Activated CD4-positive, alpha-beta T cell treated with anti-CD3 and anti-CD28 coated beads, Interleukin-2, Interleukin-4, amounts not matched to agents 100 ng/mL and 50 ng/mL, durations not matched to agents 16 hours and 8 hours (primary cell): ENCODE results near the gene NUDT22.

ENCODE experiments used
- DNase-seq: peaks from one replicate; pipeline ENCODE4 v3.0.0-alpha.2; 2020; ENCODE audit warnings: low spot score

Gene NUDT22

DNA sequence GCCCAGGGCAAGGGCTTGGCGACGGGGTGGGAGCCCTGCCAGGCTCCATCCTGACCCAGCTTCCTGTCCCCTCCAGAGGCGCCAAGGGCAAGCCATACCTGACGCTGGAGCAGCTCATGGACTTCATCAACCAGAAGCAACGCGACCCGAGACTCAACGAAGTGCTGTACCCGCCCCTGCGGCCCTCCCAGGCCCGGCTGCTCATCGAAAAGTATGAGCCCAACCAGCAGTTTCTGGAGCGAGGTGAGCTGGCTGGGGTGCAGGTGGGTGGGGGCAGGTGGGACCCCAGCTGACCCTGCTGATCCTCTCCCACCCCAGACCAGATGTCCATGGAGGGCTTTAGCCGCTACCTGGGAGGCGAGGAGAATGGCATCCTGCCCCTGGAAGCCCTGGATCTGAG lies 30.2 kb downstream of the NUDT22 start:
- DNase-seq, result no peak

- no peak for DNase-seq
Measured at GRCh38 chr11:64258356-64258755, 32.3 kb downstream of the NUDT22 start.

DNA sequence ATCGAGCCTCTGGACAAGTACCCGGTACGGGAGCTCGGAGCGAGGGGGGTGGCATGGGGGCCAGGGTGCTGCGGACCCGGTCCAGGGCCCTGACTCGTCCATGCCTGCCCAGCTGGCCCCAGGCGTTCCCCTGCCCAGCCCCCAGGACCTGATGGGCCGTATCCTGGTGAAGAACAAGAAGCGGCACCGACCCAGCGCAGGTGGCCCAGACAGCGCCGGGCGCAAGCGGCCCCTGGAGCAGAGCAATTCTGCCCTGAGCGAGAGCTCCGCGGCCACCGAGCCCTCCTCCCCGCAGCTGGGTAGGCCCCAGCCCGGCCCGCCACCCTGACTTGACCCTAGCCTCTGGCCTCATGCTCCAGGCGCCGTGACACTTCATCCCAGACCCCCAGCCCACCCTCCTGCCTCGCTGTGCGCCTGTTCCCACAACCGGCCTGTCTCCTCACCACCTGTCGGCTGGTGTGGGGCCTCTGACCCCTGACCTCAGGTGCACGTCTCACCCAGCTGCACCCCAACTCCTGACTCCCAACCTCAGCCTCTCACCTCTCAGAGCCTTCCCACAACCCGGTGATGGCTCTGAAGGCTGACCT lies 33.0 kb downstream of the NUDT22 start:
- no peak for DNase-seq

GRCh38 chr11:64259533-64260067 lies 33.5 kb downstream of the NUDT22 start:
- DNase-seq, result no peak

DNA sequence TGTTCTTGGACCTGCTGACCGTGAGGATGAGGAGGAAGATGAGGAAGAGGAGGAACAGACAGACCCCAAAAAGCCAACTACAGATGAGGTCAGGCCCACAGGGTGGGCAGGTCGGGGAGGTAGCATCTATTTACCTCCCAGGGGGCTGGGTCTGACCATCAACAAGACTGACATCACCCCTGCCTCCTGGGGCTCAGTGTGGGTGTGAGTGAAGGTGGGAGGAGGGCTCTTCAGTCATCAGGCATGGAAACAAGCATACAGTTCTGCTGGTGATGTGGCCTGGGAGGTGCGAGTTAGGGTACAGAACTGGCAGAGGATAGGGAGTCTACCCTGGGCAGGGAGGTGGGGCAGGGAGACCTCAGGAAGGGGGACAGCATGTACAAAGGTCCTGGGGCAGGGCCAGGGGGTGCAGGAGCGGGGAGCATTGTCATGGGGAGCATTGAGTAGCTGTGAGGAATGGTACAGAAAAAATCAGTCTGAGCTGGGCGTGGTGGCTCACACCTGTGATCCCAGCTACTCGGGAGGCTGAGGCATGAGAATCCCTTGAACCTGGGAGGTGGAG lies 34.2 kb downstream of the NUDT22 start:
- no peak for DNase-seq

DNA sequence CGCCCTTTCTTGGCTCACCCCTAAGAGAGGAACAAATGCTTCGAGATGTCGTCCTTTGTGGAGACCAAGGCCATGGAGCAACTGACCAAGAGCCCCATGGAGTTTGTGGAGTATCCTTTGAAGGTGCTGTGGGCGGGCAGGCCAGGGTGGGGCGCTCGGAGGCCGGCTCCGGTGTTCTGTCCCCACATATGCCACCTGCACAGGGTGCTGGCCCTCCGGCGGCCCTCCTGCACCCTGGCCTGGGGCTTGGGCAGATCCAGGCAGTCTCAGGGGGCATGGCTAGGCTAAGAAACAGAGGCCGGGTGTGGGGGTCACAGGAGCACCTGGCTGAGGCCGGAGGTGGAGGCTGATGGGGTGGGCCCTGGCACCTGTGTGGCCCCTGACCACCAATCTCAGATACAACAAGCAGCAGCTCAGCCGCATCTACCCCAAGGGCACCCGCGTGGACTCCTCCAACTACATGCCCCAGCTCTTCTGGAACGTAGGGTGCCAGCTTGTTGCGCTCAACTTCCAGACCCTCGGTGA lies 35.5 kb downstream of the NUDT22 start:
- no peak for DNase-seq

GRCh38 chr11:64262271-64263002 lies 36.4 kb downstream of the NUDT22 start:
- DNase-seq, result no peak

GRCh38 chr11:64263021-64263946 lies 37.2 kb downstream of the NUDT22 start:
- no peak for DNase-seq

- no peak for DNase-seq
Measured at GRCh38 chr11:64263947-64264317, 37.9 kb downstream of the NUDT22 start.

DNA sequence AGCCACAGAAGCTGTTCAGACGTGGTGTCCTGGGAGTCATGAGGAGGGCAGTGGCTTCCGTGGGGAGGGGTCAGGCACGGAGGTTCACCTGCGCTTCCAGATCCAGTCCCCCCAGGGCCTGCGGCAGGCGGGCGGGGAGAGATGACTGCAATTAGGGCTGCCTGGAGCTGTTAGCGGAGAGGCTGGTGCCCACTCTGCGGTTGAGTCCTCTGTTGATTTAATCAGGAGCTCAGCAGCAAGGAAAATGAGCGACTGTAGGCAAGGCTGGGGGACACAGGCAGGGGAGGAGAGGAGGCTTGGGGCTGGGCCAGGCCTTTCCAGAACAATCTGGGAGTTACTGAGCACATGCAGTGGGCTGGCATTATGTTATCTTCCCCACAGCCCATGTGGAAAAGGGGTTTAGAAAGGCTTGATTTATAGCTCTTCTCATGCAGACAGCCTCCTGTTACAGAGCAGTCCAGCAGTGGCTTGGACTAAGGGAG lies 38.3 kb downstream of the NUDT22 start:
- no peak for DNase-seq

DNA sequence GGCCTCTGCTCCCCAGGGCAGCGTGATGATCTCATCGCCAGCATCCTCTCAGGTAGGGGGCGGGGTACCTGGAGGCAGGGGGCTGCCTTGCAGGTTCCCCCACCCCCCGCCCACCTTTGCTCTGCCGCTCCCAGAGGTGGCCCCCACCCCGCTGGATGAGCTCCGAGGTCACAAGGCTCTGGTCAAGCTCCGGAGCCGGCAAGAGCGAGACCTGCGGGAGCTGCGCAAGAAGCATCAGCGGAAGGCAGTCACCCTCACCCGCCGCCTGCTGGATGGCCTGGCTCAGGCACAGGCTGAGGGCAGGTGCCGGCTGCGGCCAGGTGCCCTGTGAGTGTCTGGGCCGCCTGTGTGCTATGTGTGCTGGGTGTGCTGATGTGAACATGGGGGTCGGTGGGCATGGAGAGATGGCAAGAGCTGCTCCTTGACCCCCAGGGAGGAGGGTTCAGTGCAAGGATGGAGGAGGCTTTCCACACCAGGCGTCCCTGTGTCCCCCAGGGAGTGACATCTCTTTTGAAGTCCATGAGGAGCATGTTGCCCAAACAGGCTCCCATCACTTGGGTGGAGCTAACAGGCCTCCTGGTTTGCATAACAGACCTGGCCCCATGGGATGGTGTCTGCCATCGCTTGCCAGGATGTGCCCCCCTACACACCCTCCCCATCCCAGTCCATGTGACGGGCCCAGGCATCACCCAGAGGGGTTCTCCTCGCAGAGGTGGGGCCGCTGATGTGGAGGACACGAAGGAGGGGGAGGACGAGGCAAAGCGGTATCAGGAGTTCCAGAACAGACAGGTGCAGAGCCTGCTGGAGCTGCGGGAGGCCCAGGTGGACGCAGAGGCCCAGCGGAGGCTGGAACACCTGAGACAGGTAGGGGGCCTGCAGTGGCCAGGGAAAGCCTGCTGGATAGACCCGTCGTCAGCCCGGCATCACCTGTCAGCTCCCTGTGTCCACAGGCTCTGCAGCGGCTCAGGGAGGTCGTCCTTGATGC lies 39.4 kb downstream of the NUDT22 start:
- no peak for DNase-seq

DNA sequence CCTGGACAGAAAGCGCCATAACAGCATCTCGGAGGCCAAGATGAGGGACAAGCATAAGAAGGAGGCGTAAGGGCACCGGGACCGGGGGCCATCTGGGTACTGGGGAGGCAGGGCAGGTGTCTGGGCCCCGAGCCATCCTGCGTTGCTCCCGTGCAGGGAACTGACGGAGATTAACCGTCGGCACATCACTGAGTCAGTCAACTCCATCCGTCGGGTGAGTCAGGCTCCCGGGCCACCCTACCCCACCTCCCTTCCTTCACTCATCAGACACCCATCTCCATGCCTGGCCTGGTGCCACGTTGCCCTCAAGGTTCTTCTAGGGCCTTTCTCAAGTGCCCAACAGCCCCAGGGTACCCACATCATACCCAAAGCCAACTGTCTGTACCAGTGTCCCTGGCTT lies 40.3 kb downstream of the NUDT22 start:
- DNase-seq, result no peak

DNA sequence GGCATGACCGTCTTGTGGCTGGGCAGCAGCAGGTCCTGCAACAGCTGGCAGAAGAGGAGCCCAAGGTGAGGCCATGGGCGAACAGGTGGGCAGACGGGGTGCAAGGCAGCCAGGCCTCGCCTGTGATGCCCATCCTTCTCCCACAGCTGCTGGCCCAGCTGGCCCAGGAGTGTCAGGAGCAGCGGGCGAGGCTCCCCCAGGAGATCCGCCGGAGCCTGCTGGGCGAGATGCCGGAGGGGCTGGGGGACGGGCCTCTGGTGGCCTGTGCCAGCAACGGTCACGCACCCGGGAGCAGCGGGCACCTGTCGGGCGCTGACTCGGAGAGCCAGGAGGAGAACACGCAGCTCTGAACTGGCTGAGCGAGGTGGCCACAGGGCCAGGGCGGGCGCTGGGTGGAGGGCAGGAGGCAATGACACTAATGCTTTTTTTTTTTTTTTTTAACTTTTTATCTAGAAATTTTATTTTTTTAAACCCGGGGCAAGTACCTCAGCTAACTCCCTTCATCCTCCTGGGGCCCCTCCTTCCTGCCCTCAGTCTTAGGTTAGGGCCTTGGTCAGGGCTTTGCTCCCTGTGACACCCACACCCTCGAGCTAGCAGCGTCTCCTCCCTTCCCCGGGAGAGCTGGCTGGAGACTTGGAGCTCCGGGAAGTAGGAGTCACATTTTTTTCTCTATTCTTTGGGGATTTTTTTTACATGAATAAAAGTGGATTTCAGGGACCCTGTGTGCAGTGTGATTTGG lies 41.3 kb downstream of the NUDT22 start:
- no peak for DNase-seq

DNA sequence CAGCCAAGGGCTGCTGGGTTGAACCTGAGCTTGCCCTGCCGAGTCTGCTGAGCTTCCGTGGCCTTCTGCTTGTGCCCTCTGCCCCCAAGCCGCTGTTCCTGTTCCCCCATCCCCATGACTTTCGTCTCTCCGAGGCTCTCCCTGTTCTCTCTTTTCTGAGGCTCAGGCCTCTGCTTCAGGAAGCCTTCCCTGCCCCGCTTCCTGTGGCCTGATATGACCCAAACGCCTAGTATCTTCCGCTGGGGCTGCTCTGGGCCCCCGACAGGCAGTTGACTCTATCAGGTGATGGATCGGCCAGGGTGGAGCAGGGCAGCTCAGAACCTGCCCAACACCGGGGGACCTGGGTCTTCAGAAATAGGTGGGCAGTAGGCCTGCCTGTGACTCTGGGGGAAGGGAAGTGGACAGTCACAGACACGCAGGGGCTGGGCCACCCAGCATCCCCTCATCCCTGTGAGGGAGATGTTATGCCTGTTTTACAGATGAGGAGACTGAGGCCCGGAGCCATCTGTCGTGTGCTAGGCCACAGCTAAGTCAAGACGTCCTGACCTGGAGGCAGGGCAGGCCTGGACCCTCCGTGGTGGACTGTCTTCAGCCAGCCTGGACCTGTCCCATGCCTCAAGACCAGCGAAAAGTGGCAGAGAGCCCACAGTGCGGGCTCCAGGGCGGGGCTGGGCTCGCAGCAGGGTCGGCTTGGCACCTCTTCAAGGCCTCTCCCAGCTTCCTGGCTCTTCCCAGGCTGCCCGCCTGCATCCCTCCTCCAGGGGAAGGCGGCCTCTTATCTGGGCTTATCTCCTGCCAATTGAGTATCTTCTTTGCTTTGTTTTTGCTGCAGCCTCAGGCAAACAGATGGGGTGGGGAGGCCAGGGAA lies 42.2 kb downstream of the NUDT22 start:
- no peak for DNase-seq

GRCh38 chr11:64268893-64269539 lies 42.9 kb downstream of the NUDT22 start:
- DNase-seq, result peak; percentile 64

DNA sequence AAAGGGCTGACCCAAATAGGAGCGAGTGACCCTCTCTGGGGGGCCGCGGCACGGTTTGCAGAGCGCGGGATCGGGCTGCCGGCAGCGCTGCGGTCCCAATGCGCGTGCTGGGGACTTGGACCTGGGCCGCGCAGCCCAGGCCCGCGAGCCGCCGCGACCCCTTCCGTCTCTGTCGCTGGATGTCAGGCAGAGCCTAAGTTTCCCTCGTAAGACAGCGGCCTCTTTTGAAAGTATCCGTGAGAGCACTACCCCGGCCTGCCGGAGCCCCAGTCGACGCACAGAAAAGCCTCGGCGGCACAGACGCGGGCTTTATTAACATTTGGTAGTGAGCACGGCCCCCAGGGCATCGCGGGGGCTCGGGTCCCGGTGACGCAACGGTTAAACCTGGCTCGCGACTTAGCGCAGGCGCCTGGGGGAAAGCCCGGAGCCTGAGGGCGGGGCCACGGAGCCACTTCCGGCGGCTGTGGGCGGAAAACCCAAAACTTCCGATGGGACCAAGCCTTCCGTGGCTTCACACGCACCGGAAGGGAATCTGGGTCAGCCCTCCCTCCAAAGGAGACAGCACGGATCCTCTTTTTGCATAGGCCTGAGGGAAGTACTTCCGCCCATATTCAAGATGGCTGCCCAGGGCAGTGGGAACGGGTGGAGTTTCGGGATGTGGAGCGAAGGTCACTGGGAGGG lies 43.6 kb downstream of the NUDT22 start:
- DNase-seq, result peak; percentile 99

DNA sequence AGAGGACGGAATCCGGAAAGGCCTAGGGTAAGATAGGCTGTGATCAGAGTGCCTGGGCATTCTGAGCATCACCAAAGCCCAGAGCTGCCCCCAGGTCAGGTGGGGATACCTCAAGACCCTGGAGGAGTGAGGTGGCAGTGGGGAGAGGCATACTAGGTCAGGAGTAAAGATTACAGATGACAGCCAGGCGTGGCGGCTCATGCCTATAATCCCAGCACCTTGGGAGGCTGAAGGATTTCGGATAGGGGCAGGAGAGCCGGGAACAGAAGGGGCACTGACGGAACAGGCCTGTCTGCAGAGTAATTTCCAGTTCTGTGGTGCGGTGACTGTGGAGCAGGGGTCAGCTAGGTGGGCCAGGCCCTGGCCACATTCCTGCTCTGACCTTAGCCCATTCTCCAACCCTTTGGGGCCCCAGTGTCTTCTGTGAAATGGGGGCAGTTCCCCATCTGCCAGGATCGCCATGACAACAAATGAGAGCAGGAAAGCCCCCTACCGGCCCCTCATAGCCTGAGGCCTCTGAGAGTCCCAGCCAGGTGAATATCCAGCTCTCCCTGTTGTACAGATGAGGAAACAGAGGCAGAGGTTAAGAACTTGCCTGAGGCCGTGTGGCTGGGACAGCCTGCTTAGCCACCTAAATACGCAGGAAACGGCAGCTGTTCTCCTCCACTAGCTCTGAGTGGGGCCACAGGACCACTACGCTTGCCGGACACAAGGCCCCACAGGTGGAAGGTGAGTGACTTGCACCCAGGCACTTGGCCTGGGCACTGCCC lies 49.1 kb downstream of the NUDT22 start:
- no peak for DNase-seq
